ENCODE measurements around the gene PHF20.

DNA sequence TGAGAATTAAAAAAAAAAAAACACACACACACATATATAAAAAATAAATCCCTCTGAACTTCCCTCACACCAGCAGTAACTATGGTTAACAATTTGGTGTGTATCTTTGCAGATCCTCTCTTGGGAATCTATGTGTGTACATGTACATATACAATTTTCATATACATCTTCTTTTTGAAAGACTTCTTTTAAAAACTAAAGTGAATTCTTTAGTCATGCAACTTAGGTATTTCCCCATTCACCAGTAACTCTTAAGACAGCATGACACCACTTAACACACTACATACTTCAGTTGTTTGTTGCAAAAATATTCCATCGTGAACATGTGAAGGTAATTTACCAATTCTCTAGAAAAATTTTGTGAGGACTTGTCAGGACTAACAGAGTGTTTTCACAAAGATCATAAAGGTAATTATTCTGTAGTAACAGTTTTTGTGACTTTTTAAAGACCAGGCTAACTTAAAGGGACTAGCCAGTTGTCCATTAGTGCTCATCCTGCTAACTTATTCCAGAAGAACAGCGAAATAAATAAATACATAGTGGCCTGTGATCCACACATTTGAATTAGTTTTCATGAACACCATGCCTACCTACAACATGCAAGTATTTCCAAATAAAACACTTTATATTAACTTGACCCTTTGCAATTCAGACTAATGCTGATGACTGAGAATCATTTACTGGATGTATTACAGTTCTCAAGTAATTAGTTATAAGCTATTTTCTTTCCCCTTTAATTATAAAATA lies 41.8 kb upstream of the PHF20 start:
- TF ChIP-seq, protein P1, sequence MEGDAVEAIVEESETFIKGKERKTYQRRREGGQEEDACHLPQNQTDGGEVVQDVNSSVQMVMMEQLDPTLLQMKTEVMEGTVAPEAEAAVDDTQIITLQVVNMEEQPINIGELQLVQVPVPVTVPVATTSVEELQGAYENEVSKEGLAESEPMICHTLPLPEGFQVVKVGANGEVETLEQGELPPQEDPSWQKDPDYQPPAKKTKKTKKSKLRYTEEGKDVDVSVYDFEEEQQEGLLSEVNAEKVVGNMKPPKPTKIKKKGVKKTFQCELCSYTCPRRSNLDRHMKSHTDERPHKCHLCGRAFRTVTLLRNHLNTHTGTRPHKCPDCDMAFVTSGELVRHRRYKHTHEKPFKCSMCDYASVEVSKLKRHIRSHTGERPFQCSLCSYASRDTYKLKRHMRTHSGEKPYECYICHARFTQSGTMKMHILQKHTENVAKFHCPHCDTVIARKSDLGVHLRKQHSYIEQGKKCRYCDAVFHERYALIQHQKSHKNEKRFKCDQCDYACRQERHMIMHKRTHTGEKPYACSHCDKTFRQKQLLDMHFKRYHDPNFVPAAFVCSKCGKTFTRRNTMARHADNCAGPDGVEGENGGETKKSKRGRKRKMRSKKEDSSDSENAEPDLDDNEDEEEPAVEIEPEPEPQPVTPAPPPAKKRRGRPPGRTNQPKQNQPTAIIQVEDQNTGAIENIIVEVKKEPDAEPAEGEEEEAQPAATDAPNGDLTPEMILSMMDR (IDR thresholded peaks at IDR 0.05) = no peak
- TF ChIP-seq POLR2A (IDR thresholded peaks at IDR 0.05) = no peak

Measured in esophagus squamous epithelium (tissue), 4 donors.